IPS-20b (cell line): Measurements from ENCODE around the gene GALNT13.

Source experiments
- H3K27ac ChIP-seq: one replicate; pipeline ENCODE4 v1.5.1; 2013; ENCODE audit warnings: low read length
- H3K27me3 ChIP-seq: 2 replicates; pipeline ENCODE4 v1.6.1; 2013; ENCODE audit warnings: mild to moderate bottlenecking, low read length, inconsistent platforms; ENCODE audit not compliant: insufficient read depth
- H3K36me3 ChIP-seq: 2 replicates; pipeline ENCODE4 v1.6.1; 2013; ENCODE audit warnings: low read depth, mild to moderate bottlenecking, inconsistent platforms, low read length, moderate library complexity; ENCODE audit not compliant: insufficient read depth
- H3K4me1 ChIP-seq: 2 replicates; pipeline ENCODE4 v1.6.1; 2013; ENCODE audit warnings: mild to moderate bottlenecking, control low read depth, inconsistent platforms, low read length, moderate library complexity; ENCODE audit not compliant: insufficient read depth
- H3K4me3 ChIP-seq: 2 replicates; pipeline ENCODE4 v1.5.1; 2013; ENCODE audit warnings: mild to moderate bottlenecking, low read length, inconsistent platforms
- H3K9ac ChIP-seq: 2 replicates; pipeline ENCODE4 v1.6.1; 2013; ENCODE audit warnings: low read depth, mild to moderate bottlenecking, inconsistent platforms, low read length, moderate library complexity
- H3K9me3 ChIP-seq: 2 replicates; pipeline ENCODE4 v1.6.1; 2013; ENCODE audit warnings: mild to moderate bottlenecking, low read depth, low read length, inconsistent platforms; ENCODE audit not compliant: insufficient read depth

GALNT13 gene

DNA sequence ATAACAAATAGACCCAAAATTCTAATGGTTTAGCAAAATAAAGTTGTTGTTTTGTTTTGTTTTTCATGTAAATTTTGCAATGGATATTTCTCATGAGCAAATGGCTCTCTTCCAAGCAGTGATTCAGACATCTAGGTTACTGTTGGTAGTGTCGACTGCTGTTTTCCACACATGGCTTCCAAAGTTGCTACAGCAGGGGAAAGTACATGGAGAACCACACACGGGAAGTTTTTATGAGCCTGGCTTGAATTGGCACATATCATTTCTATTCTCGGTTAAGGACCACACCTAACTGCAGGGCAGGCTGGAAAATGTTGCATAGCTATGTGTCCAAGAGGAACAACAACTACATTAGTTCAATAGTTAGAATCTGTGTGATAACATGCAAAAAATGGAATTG is 262.1 kb downstream of the GALNT13 start:
- no peaks in the 10 kb centered on the region for H3K27me3 ChIP-seq
- no peaks in the 10 kb centered on the region for H3K36me3 ChIP-seq
- no peak overlapping the region for H3K27ac ChIP-seq
- H3K4me1 ChIP-seq, result no peaks in the 10 kb centered on the region
- no peak overlapping the region for H3K4me3 ChIP-seq
- no peaks in the 10 kb centered on the region for H3K9me3 ChIP-seq
- H3K9ac ChIP-seq, result no peak overlapping the region

DNA sequence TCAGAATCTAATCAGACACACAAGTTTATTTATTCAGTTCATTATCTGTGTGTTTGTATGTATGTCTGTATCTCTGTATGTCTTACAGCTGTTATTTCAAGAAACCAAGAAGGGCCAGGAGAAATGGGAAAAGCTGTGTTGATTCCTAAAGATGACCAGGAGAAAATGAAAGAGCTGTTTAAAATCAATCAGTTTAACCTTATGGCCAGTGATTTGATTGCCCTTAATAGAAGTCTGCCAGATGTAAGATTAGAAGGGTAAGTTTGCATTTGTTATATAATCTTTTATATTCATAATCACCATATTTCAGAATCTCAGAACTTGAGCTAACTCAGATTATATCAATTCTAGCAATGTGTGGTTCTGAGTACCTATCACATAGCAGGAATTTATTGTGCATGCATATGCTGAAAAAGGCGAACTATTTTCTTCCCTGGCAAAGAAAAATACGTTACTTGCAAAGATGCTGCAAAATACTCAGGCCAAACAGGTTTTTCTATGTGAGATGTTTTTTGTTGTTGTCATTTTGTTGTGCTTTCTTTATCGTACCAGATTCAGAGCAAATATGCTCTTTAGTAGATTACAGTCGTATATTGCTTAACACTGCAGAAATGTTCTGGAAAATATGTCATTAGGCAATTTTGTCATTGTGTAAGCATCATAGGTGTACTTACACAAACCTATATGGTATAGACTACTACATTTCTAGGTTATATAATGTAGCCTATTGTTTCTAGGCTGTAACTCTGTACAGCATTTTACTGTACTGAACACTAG is 268.7 kb downstream of the GALNT13 start:
- no peaks in the 10 kb centered on the region for H3K27me3 ChIP-seq
- H3K9ac ChIP-seq, result no peak overlapping the region
- no peak overlapping the region for H3K4me3 ChIP-seq
- H3K36me3 ChIP-seq, result no peaks in the 10 kb centered on the region
- no peaks in the 10 kb centered on the region for H3K4me1 ChIP-seq
- H3K9me3 ChIP-seq, result no peaks in the 10 kb centered on the region
- no peak overlapping the region for H3K27ac ChIP-seq

DNA sequence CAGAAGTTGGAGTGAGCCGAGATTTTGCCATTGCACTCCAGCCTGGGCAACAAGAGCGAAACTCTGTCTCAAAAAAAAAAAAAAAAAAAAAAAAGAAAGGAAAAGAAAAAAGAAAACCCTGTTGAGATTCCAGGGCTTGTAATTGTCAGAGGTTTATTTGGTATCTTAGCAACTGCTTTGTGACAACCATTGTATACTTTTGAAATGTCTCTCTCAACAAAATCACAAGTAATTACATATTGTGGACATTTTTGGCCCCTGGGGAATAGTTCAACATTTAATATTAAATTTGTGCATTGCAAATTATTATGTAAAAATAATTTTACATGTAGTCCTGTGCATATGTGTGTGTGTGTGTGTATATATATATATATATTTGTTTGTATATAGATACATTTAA is 270.8 kb downstream of the GALNT13 start:
- Histone ChIP-seq H3K27me3 (no peaks in the 10 kb centered on the region), H3K9me3 (no peaks in the 10 kb centered on the region), H3K9ac (no peak overlapping the region), H3K4me3 (no peak overlapping the region), H3K36me3 (no peaks in the 10 kb centered on the region), H3K4me1 (peaks cover 7% of the 10 kb centered on the region; the same call in 1 of the 2 replicates), H3K27ac (no peak overlapping the region)

DNA sequence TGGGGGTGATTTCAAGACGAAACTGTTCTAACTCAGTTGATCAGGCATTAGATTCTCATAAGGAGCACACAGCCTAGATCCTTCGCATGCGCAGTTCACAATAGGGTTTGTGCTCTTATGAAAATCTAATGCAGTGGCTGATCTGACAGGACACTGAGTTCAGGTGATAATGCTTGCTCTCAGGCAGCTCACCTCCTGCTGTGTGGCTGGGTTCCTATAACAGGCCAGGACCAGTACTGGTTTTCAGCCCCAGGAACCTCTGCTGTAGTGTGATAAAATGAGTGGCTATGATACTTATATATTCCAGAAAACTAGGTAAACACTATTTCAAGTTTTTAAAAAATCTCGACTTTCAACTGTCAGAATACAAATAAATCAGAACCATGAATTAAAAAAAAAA is 271.4 kb downstream of the GALNT13 start:
- Histone ChIP-seq H3K9me3 (no peaks in the 10 kb centered on the region), H3K36me3 (no peaks in the 10 kb centered on the region), H3K27ac (no peak overlapping the region), H3K4me1 (peaks cover 7% of the 10 kb centered on the region; the same call in 1 of the 2 replicates), H3K4me3 (no peak overlapping the region), H3K9ac (no peak overlapping the region), H3K27me3 (no peaks in the 10 kb centered on the region)

DNA sequence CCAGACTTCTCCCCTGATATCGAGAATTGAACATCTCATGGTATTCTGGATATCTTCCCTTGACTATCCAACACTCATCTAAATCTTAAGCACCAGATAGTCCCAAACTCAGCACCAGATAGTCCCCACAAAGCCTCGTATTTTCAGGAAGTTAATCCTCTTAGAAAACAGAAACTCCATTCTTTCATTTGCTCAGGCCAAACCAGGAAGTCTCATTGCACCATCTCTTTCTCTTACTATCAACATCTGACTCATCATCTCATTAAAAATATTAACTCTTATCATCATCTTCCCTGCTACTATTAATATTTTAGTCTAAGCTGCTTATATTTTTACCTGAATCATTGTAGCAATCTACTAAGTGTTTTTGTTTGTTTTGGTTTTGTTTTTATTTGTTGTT is 286.4 kb downstream of the GALNT13 start:
- no peaks in the 10 kb centered on the region for H3K27me3 ChIP-seq
- H3K4me3 ChIP-seq, result no peak overlapping the region
- no peak overlapping the region for H3K9ac ChIP-seq
- H3K9me3 ChIP-seq, result peaks cover 10% of the 10 kb centered on the region
- no peak overlapping the region for H3K27ac ChIP-seq
- no peaks in the 10 kb centered on the region; the same call in 1 of the 2 replicates for H3K36me3 ChIP-seq
- no peaks in the 10 kb centered on the region for H3K4me1 ChIP-seq

DNA sequence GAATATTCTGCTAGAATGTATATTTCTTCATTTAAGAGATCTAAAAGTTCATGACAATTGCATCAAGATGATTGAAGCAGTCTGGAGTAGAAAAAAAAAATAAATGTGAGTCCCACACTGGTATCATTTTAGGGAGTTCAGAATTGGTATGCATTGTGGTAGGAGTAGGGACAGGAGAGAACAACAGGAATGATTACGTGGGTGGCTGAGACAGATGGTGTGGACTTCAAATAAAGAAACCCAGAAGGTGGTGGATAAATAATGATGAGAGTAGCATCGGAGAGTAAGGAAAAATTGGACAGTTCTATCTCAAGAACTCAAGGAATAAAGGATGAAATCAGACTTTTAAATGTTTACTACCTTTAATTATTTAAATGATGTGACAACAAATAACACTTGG is 289.6 kb downstream of the GALNT13 start:
- no peaks in the 10 kb centered on the region for H3K4me1 ChIP-seq
- H3K27ac ChIP-seq, result no peak overlapping the region
- no peaks in the 10 kb centered on the region for H3K27me3 ChIP-seq
- no peaks in the 10 kb centered on the region for H3K9me3 ChIP-seq
- no peak overlapping the region for H3K9ac ChIP-seq
- H3K36me3 ChIP-seq, result no peaks in the 10 kb centered on the region
- no peak overlapping the region for H3K4me3 ChIP-seq

DNA sequence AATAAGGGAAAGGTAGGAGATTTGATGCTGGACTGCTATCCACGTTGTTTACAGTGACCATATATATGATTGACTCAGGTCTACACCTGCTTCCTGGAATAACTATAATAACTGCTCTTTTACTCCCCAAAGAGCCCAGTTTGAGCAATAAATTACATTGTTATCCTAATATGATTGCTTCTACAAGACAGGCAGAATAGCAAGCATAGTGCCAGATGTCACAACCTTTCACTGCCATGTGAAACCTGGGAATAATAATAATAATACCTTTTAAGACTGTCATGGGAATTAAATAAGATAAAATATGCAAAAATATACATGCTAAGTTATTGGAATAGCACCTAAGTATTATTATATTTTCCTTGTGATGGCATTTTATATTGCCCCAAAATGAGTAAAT is 298.7 kb downstream of the GALNT13 start:
- no peaks in the 10 kb centered on the region for H3K36me3 ChIP-seq
- no peaks in the 10 kb centered on the region for H3K9me3 ChIP-seq
- no peak overlapping the region for H3K9ac ChIP-seq
- no peaks in the 10 kb centered on the region for H3K27me3 ChIP-seq
- H3K4me3 ChIP-seq, result no peak overlapping the region
- H3K4me1 ChIP-seq, result no peaks in the 10 kb centered on the region
- no peak overlapping the region for H3K27ac ChIP-seq

DNA sequence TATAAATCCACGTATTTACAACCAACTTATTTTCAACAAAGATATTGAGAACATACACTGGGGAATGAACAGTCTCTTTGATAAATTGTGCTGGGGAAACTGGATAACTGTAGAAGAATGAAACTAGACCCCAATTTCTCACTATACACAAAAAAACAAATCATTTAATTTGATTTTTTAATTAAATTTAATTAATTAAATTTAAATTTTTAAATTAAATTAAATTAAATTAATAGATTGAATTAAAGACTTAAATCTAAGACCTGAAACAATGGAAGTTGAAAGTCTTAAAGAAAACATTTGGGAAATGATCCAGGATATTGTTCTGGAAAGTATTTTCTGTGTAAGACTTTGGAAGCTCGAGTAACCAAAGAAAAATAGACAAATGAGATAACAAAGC is 301.4 kb downstream of the GALNT13 start:
- no peaks in the 10 kb centered on the region for H3K27me3 ChIP-seq
- no peak overlapping the region for H3K4me3 ChIP-seq
- no peaks in the 10 kb centered on the region for H3K9me3 ChIP-seq
- H3K9ac ChIP-seq, result no peak overlapping the region
- H3K27ac ChIP-seq, result no peak overlapping the region
- H3K4me1 ChIP-seq, result peaks cover 3% of the 10 kb centered on the region; the same call in 1 of the 2 replicates
- H3K36me3 ChIP-seq, result no peaks in the 10 kb centered on the region

DNA sequence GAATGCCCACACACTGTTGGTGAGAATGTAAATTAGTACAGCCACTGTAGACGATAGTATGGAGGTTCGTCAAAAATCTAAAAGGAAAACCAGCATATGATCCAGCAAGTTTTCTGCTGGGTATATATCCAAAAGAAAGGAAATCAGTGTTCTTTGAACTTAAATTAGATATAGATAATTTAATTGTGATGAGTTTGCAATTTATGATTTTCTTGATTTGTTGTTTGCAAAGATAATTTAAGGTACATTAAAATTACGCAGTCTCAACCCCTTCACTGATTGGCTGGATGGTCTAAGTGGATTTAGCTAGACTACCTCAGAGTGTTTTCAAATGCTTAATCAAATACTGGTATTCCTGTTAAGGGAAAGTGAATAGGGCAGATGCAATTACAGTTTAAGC is 302.2 kb downstream of the GALNT13 start:
- Histone ChIP-seq H3K9me3 (no peaks in the 10 kb centered on the region), H3K36me3 (no peaks in the 10 kb centered on the region), H3K27ac (no peak overlapping the region), H3K9ac (no peak overlapping the region; the same call in 1 of the 2 replicates), H3K4me3 (no peak overlapping the region), H3K27me3 (no peaks in the 10 kb centered on the region), H3K4me1 (peaks cover 3% of the 10 kb centered on the region; the same call in 1 of the 2 replicates)

DNA sequence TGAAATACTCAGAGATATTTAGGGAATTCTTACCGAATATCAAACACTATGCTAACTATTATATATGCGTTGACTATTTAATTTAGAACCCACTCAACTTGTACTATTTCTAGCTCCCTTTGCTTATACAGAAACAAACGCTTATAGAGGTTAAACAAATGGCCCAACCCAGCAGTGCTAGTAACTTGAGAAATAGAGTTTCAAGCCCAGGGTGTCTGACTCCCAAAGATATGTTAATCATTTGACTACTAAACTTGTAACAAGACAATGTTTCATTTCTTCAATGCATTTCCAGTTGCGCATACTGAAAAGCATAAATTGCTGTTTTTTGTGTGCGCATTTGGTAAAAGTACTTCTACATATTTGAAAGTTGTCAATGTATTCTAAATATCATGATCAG is 310.3 kb downstream of the GALNT13 start:
- Histone ChIP-seq H3K4me3 (no peak overlapping the region), H3K27ac (no peak overlapping the region), H3K4me1 (peaks cover 13% of the 10 kb centered on the region; the same call in 1 of the 2 replicates), H3K27me3 (no peaks in the 10 kb centered on the region), H3K9ac (no peak overlapping the region), H3K9me3 (no peaks in the 10 kb centered on the region), H3K36me3 (no peaks in the 10 kb centered on the region)

DNA sequence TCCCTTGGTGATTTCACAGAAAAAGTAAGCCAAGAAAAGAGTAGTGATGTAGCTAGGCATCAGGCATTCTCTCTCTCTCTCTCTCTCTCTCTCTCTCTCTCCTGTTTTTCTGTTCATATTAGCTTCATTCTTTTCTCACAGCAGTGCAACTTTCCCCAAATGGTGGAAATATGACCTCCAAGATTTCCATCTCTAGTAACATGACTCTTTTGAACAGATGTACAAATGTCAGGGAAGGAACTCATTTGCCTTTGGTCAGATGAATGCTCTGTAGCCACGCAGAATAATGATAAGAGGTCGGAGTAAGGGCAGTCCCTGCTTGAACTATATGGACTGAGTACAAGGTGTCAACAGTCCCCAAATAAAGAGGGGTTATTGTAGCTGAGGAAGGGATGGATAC is 316.2 kb downstream of the GALNT13 start:
- Histone ChIP-seq H3K4me1 (peaks cover 9% of the 10 kb centered on the region; the same call in 1 of the 2 replicates), H3K4me3 (no peak overlapping the region), H3K9me3 (no peaks in the 10 kb centered on the region), H3K27me3 (no peaks in the 10 kb centered on the region), H3K36me3 (no peaks in the 10 kb centered on the region), H3K9ac (no peak overlapping the region), H3K27ac (no peak overlapping the region)

DNA sequence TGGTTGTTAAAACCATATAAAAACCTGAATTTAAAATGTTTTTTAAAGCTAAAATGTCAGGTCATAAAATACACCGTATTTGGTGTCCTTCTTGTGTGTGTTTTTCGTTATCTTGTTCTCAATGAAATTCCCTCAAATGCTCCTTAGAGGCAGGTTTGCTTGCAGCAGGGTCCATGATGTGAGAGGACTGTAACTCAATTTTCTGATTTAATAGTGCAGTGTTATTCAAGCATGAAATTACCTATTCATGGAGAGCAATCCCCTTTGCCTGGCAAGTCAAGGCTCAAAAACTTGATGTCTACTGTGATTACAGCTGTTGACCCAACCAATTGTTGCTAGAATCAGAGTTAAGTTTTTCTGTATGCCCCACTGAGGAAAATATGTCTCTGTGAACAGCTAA is 318.2 kb downstream of the GALNT13 start:
- Histone ChIP-seq H3K36me3 (no peaks in the 10 kb centered on the region), H3K9me3 (no peaks in the 10 kb centered on the region), H3K27me3 (no peaks in the 10 kb centered on the region), H3K4me3 (no peak overlapping the region), H3K27ac (no peak overlapping the region), H3K9ac (no peak overlapping the region), H3K4me1 (0 out of 2 replicates have a peak, but pooled peaks cover 4% of the 10 kb centered on the region)
